Keratinocyte (primary cell): Measurements from ENCODE around the gene GTF2H3. TPM values are rescaled to one million over a fixed set of nuclear protein-coding genes. Genes with fewer than 3 reads are reported as not detected.

Experiments used
- DNase-seq: peaks from one replicate; pipeline ENCODE4 v3.0.0-alpha.2; 2011; ENCODE audit warnings: low read depth, missing footprints, low spot score
- FAIRE-seq: peaks from 2 replicates; lab custom pipeline; 2011; peaks lifted over from hg19 to GRCh38; lab: Jason Lieb, UNC
- H2AFZ ChIP-seq: 2 replicates; pipeline ENCODE4 v1.6.0; 2012; ENCODE audit warnings: low read length, control low read depth, inconsistent platforms; ENCODE audit not compliant: control insufficient read depth
- H3K27ac ChIP-seq: 2 replicates; pipeline ENCODE4 v1.5.1; 2011; ENCODE audit warnings: low read length; ENCODE audit not compliant: control insufficient read depth, insufficient read depth
- H3K27me3 ChIP-seq: 3 replicates; pipeline ENCODE4 v1.6.0; 2011; ENCODE audit warnings: low read length; ENCODE audit not compliant: control insufficient read depth, insufficient read depth; ENCODE audit errors: extremely low read depth
- H3K36me3 ChIP-seq, 2 experiments: 2 replicates in 1 of 2; 3 replicates in 1 of 2; pipeline ENCODE4 v1.5.1; 2011; ENCODE audit warnings: low read length in 2 of 2, mild to moderate bottlenecking in 1 of 2; ENCODE audit not compliant: control insufficient read depth in 2 of 2, insufficient read depth in 2 of 2; ENCODE audit errors: extremely low read depth in 1 of 2
- H3K4me1 ChIP-seq: 3 replicates; pipeline ENCODE4 v1.5.1; 2011; ENCODE audit warnings: low read length; ENCODE audit not compliant: control insufficient read depth, insufficient read depth; ENCODE audit errors: extremely low read depth
- H3K4me2 ChIP-seq: 3 replicates; pipeline ENCODE4 v1.6.0; 2011; ENCODE audit warnings: low read depth, low read length; ENCODE audit not compliant: control insufficient read depth, insufficient read depth; ENCODE audit errors: extremely low read depth
- H3K4me3 ChIP-seq, 3 experiments: fragments of 200-600 bp in 1 of 3; sonication (generic) in 1 of 3; 2 replicates in 2 of 3; 3 replicates in 1 of 3; pipeline ENCODE4 v1.5.1; 2011 to 2016; ENCODE audit warnings: low read length in 3 of 3, mild to moderate bottlenecking in 3 of 3, control low read depth in 2 of 3, inconsistent platforms in 1 of 3, low read depth in 1 of 3, mixed read lengths in 1 of 3, mixed run types in 1 of 3, moderate library complexity in 1 of 3; ENCODE audit not compliant: control insufficient read depth in 2 of 3, insufficient read depth in 2 of 3; ENCODE audit errors: extremely low read depth in 1 of 3
- H3K79me2 ChIP-seq: 2 replicates; pipeline ENCODE4 v1.6.0; 2012; ENCODE audit warnings: low read length; ENCODE audit not compliant: control insufficient read depth, insufficient read depth
- H3K9ac ChIP-seq: 3 replicates; pipeline ENCODE4 v1.6.0; 2011; ENCODE audit warnings: low read length; ENCODE audit not compliant: control insufficient read depth, insufficient read depth; ENCODE audit errors: extremely low read depth
- H3K9me1 ChIP-seq: 3 replicates; pipeline ENCODE4 v1.6.0; 2011; ENCODE audit warnings: low read length; ENCODE audit not compliant: control insufficient read depth, insufficient read depth; ENCODE audit errors: extremely low read depth
- H3K9me3 ChIP-seq: 2 replicates; pipeline ENCODE4 v1.5.1; 2012; ENCODE audit warnings: low read depth, low read length; ENCODE audit not compliant: control insufficient read depth
- H4K20me1 ChIP-seq: 3 replicates; pipeline ENCODE4 v1.6.0; 2011; ENCODE audit warnings: low read length; ENCODE audit not compliant: control insufficient read depth, insufficient read depth; ENCODE audit errors: extremely low read depth
- EZH2 ChIP-seq: IDR thresholded peaks from one replicate; pipeline ENCODE4 v1.6.1; 2012; ENCODE audit warnings: inconsistent platforms, mild to moderate bottlenecking, low read length, moderate library complexity
- dilution Hi-C: fragments of 300-500 bp; cut with MboI; formaldehyde crosslinking; loops from one replicate; pipeline ENCODE4 v1.7.0; 2020; ENCODE audit warnings: low sequenced_read_pairs; ENCODE audit not compliant: extremely low pct_ligation_motif_present
- polyA plus RNA-seq, 5 experiments: library from polyadenylated mRNA; depleted of rRNA in 3 of 5; stranded (reverse) in 3 of 5; stranded (forward) in 1 of 5; unstranded in 1 of 5; fragments of >200 nt; gene quantifications; 1 replicate in 1 of 5; 2 replicates in 3 of 5; 3 replicates in 1 of 5; pipeline versions ENCODE4 v1.2.1 to v1.2.3, GENCODE V29; 2011 to 2012; ENCODE audit warnings: missing spikeins in 2 of 5, low read depth in 1 of 5, low replicate concordance in 1 of 5
- TF ChIP-seq, protein P1 (sequence below), 3 experiments: IDR thresholded peaks in 1 of 3; conservative IDR thresholded peaks in 1 of 3; optimal IDR thresholded peaks in 1 of 3; 2 replicates in 2 of 3; 3 replicates in 1 of 3; pipeline versions ENCODE3 to v1.5.1; 2011; ENCODE audit warnings: low read length in 3 of 3, mild to moderate bottlenecking in 3 of 3, moderate library complexity in 2 of 3, control low read depth in 1 of 3, inconsistent platforms in 1 of 3; ENCODE audit not compliant: insufficient read depth in 2 of 3; ENCODE audit errors: extremely low read depth in 1 of 3

The GTF2H3 gene
- polyA plus RNA-seq, 1 donor (not counting 4 experiments of a cell fraction or from before 2014, with no cell fraction given) = 57.2 TPM

DNA sequence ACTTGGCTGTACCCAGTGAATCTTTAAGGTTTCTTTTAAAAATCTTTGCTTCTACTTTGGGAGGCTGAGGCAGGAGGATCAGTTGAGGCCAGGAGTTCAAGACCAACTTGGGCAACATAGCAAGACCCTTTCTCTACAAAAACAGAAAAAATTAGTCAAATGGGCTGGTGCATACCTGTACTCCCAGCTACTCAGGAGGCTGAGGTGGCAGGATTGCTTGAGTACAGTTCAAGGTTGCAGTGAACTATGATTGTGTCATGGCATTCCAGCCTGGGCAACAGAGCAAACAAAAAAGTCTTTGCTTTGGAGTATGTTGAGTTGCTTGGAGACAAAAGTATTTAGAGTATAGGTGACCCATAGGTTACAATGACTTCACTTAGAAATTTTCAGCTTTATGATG is 37.9 kb upstream of the GTF2H3 start:
- dilution Hi-C loops = no loop called here
- H3K9me1 ChIP-seq = peaks cover 2% of the 10 kb centered on the region
- no peaks in the 10 kb centered on the region for H3K4me1 ChIP-seq
- peaks cover 7% of the 10 kb centered on the region for H4K20me1 ChIP-seq
- H3K4me2 ChIP-seq = no peak overlapping the region
- no peaks in the 10 kb centered on the region for H3K9me3 ChIP-seq
- H3K4me3 ChIP-seq = no peak overlapping the region
- H3K27ac ChIP-seq = no peak overlapping the region
- H3K9ac ChIP-seq = no peak overlapping the region
- H3K79me2 ChIP-seq = peaks cover 49% of the 10 kb centered on the region
- DNase-seq = no peak
- TF ChIP-seq, protein P1, sequence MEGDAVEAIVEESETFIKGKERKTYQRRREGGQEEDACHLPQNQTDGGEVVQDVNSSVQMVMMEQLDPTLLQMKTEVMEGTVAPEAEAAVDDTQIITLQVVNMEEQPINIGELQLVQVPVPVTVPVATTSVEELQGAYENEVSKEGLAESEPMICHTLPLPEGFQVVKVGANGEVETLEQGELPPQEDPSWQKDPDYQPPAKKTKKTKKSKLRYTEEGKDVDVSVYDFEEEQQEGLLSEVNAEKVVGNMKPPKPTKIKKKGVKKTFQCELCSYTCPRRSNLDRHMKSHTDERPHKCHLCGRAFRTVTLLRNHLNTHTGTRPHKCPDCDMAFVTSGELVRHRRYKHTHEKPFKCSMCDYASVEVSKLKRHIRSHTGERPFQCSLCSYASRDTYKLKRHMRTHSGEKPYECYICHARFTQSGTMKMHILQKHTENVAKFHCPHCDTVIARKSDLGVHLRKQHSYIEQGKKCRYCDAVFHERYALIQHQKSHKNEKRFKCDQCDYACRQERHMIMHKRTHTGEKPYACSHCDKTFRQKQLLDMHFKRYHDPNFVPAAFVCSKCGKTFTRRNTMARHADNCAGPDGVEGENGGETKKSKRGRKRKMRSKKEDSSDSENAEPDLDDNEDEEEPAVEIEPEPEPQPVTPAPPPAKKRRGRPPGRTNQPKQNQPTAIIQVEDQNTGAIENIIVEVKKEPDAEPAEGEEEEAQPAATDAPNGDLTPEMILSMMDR (optimal IDR thresholded peaks at IDR 0.05 in 1 of 3, IDR thresholded peaks at IDR 0.05 in 1 of 3, conservative IDR thresholded peaks at IDR 0.05 in 1 of 3; ENCODE audit: extremely low read depth in 1 of 3, insufficient read depth in 2 of 3, low read length in 3 of 3) = no peak
- no peak for TF ChIP-seq EZH2
- peaks cover 8 to 26% of the 10 kb centered on the region in 2 experiments for H3K36me3 ChIP-seq
- no peak for FAIRE-seq
- H3K27me3 ChIP-seq = no peaks in the 10 kb centered on the region
- H2AFZ ChIP-seq = no peak overlapping the region

DNA sequence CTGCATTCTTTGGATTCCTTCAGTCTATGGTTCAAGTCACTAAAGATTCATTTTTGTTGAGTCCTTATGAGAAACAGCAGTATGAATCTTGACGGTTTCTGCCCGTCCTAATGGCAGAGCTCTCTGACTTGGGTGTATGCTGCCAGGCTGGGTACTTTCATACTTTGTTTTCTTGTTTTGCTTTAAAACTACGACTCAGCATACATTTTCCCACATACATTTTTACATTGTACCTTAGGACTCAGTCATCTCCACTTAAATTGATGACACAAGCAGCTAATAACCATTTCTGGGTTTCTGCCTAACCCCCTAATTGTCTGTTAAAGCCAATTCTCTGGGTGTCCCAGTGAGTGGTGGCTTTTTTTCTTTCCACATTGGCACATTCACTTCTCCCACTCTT is 36.5 kb upstream of the GTF2H3 start:
- FAIRE-seq (no peak), DNase-seq (no peak)
- Histone ChIP-seq H3K4me3 (no peak overlapping the region), H3K27me3 (no peaks in the 10 kb centered on the region), H3K79me2 (peaks cover 43% of the 10 kb centered on the region), H3K4me2 (no peak overlapping the region), H4K20me1 (peaks cover 3% of the 10 kb centered on the region), H3K27ac (no peak overlapping the region), H3K9me1 (peaks cover under 1% of the 10 kb centered on the region), H3K36me3 (peaks cover 4 to 15% of the 10 kb centered on the region in 2 experiments), H3K9ac (no peak overlapping the region), H2AFZ (no peak overlapping the region), H3K9me3 (no peaks in the 10 kb centered on the region), H3K4me1 (peaks cover 3% of the 10 kb centered on the region)
- dilution Hi-C loops = no loop called here
- no peak for TF ChIP-seq EZH2
- TF ChIP-seq, protein P1 (optimal IDR thresholded peaks at IDR 0.05 in 1 of 3, IDR thresholded peaks at IDR 0.05 in 1 of 3, conservative IDR thresholded peaks at IDR 0.05 in 1 of 3; ENCODE audit: extremely low read depth in 1 of 3, insufficient read depth in 2 of 3, low read length in 3 of 3) = no peak
